HepG2 (cell line): ENCODE data around the gene COL2A1. TPM values are rescaled to one million over a fixed set of nuclear protein-coding genes. Genes with fewer than 3 reads are reported as not detected.
A peak's percentile ranks its signal among the peaks of the same experiment; 100 is the strongest.

Experiments
- DNMT1 ChIP-seq: sonication (generic); formaldehyde crosslinking; IDR thresholded peaks from 2 replicates; pipeline ENCODE4 v1.5.1; 2020; ENCODE audit warnings: mild to moderate bottlenecking, missing genetic modification reagents
- E2F5 ChIP-seq: sonication (generic); formaldehyde crosslinking; conservative IDR thresholded peaks from 2 replicates; pipeline ENCODE4 v1.4.0; 2020; ENCODE audit warnings: missing genetic modification reagents
- GFI1 ChIP-seq: sonication (generic); formaldehyde crosslinking; IDR thresholded peaks from 2 replicates; pipeline ENCODE4 v1.5.0; 2020; ENCODE audit warnings: missing genetic modification reagents, mild to moderate bottlenecking, borderline replicate concordance
- GRHL1 ChIP-seq: sonication (generic); formaldehyde crosslinking; conservative IDR thresholded peaks from 2 replicates; pipeline ENCODE4 v1.8.0; 2022; ENCODE audit warnings: missing genetic modification reagents
- HMGA1 ChIP-seq: sonication (generic); formaldehyde crosslinking; conservative IDR thresholded peaks from 2 replicates; pipeline ENCODE4 v1.4.0; 2020; ENCODE audit warnings: missing genetic modification reagents
- HOXA7 ChIP-seq: sonication (generic); formaldehyde crosslinking; IDR thresholded peaks from 2 replicates; pipeline ENCODE4 v1.8.1; 2022; ENCODE audit warnings: mild to moderate bottlenecking, missing genetic modification reagents, moderate library complexity
- HOXA9 ChIP-seq: sonication (generic); formaldehyde crosslinking; IDR thresholded peaks from 2 replicates; pipeline ENCODE4 v1.8.1; 2022; ENCODE audit warnings: missing genetic modification reagents, mild to moderate bottlenecking, moderate library complexity, borderline replicate concordance
- IRF2 ChIP-seq: IDR thresholded peaks from 2 replicates; pipeline ENCODE4 v1.6.1; 2018; ENCODE audit warnings: missing genetic modification reagents, missing compliant biosample characterization
- MTA1 ChIP-seq: sonication (generic); formaldehyde crosslinking; IDR thresholded peaks from 2 replicates; pipeline ENCODE4 v1.4.0; 2020; ENCODE audit warnings: missing genetic modification reagents, mild to moderate bottlenecking, borderline replicate concordance
- RAD21 ChIP-seq: fragments of 450-650 bp; formaldehyde crosslinking; IDR thresholded peaks from 2 replicates; pipeline ENCODE4 v1.5.0; 2020; ENCODE audit warnings: mild to moderate bottlenecking
- RNF219 ChIP-seq: sonication (generic); formaldehyde crosslinking; IDR thresholded peaks from 2 replicates; pipeline ENCODE4 v1.5.0; 2020; ENCODE audit warnings: mild to moderate bottlenecking, missing genetic modification reagents
- SAFB2 ChIP-seq: sonication (generic); formaldehyde crosslinking; IDR thresholded peaks from 2 replicates; pipeline ENCODE4 v1.5.1; 2020; ENCODE audit warnings: missing genetic modification reagents, low read depth, mild to moderate bottlenecking, borderline replicate concordance
- SMAD9 ChIP-seq: sonication (generic); formaldehyde crosslinking; IDR thresholded peaks from 2 replicates; pipeline ENCODE4 v1.5.1; 2020; ENCODE audit warnings: mild to moderate bottlenecking, missing genetic modification reagents
- YY1 ChIP-seq: IDR thresholded peaks from 2 replicates; pipeline ENCODE4 v1.6.1; 2011; ENCODE audit warnings: low read length, low read depth, moderate library complexity, mild to moderate bottlenecking; ENCODE audit not compliant: insufficient read depth, insufficient replicate concordance
- ZNF263 ChIP-seq: sonication (generic); formaldehyde crosslinking; IDR thresholded peaks from 2 replicates; pipeline ENCODE4 v1.4.0; 2020; ENCODE audit warnings: missing genetic modification reagents
- ZNF563 ChIP-seq: sonication (generic); formaldehyde crosslinking; IDR thresholded peaks from 2 replicates; pipeline ENCODE4 v1.8.0; 2022; ENCODE audit warnings: mild to moderate bottlenecking, moderate library complexity, missing genetic modification reagents
- ZNF598 ChIP-seq: sonication (generic); formaldehyde crosslinking; IDR thresholded peaks from 2 replicates; pipeline ENCODE4 v1.5.1; 2020; ENCODE audit warnings: mild to moderate bottlenecking, missing genetic modification reagents, borderline replicate concordance
- polyA plus RNA-seq, 8 experiments: library from polyadenylated mRNA; depleted of rRNA in 3 of 8; stranded (reverse) in 7 of 8; unstranded in 1 of 8; fragments of >200 nt; fragmentation: Illumina TruSeq in 4 of 8; extraction: Trizol in 4 of 8; gene quantifications; 2 replicates each; pipeline versions ENCODE4 v1.2.1 to v1.2.3, GENCODE V29; 2011 to 2016; ENCODE audit warnings: low read depth in 4 of 8, missing spikeins in 1 of 8, mixed read lengths in 1 of 8; ENCODE audit not compliant: insufficient read depth in 1 of 8
- total RNA-seq, 5 experiments: library from RNA; depleted of rRNA; stranded (reverse); fragments of >200 nt; fragmentation: Illumina TruSeq; extraction: Trizol; gene quantifications; 2 replicates each; pipeline ENCODE4 v1.2.3, GENCODE V29; 2016; ENCODE audit warnings: low read depth in 1 of 5
- TF ChIP-seq, protein P1 (sequence below): sonication (generic); formaldehyde crosslinking; IDR thresholded peaks from 2 replicates; pipeline ENCODE4 v1.5.0; 2020; ENCODE audit warnings: missing genetic modification reagents
- TF ChIP-seq, protein P2 (sequence below): sonication (generic); formaldehyde crosslinking; IDR thresholded peaks from 2 replicates; pipeline ENCODE4 v1.4.0; 2020; ENCODE audit warnings: missing genetic modification reagents, mild to moderate bottlenecking, borderline replicate concordance
- TF ChIP-seq, protein P3 (sequence below): sonication (generic); formaldehyde crosslinking; IDR thresholded peaks from 2 replicates; pipeline ENCODE4 v1.4.0; 2020; ENCODE audit warnings: mild to moderate bottlenecking, low read depth, missing genetic modification reagents

Gene COL2A1
- total and polyA plus RNA-seq, 2 of the 13 experiments (the other 11 are each of a cell fraction or from before 2014, with no cell fraction given): 7.4 to 38.3 TPM

DNA sequence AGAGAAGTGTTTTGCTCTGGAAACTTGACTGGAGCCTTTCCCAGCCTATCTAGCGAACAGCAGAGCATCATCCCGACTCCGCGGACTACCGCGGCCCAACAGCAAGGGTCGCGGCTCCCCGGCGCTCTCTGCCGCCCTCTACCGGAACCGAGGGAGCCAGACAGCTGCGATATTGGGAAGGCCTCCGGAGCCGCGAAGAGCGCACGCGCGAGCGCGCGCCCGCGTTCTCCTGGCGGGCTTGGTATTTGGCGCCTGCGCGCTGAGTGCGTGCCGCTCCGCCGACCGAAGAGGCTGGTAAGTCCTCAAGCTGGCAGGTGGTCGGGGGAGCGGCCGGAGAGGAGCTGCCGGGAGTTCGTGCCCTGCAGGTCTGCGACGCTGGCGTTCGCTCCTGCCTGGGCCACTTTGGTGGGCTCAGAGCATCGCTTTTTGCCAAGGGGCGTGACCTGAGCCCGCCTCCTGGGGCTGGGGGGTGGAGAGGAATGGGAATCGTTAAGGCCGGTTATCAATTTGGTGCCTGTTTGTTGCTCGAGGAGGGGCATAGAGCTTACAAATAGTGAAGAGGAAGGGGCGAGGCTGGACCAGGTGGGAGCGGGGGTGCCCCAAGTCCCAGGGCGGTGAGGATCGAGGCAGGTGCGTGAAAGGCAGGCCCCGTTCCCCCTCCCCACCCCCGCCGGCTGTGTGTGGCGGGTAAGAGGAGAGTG, 40.8 kb downstream of the COL2A1 start, which contains the start of gene TMEM106C (continued):
- TF ChIP-seq SAFB2 (peak; percentile 86), E2F5 (CRISPR knock-in tag) (peak; percentile 66; the same call in 1 of the 2 replicates), SMAD9 (CRISPR knock-in tag) (no peak), ZNF598 (CRISPR knock-in tag) (peak; percentile 96), DNMT1 (CRISPR knock-in tag) (no peak), GRHL1 (CRISPR knock-in tag) (no peak), IRF2 (peak; percentile 56; the same call in 1 of the 2 replicates), YY1 (peak; percentile 60), HMGA1 (CRISPR knock-in tag) (no peak), ZNF563 (CRISPR knock-in tag) (peak; percentile 87; the same call in 1 of the 2 replicates), HOXA7 (CRISPR knock-in tag) (no peak), MTA1 (no peak; the same call in 1 of the 2 replicates), ZNF263 (CRISPR knock-in tag) (peak; percentile 32; the same call in 1 of the 2 replicates), RNF219 (no peak), HOXA9 (CRISPR knock-in tag) (no peak), RAD21 (peak; percentile 92), GFI1 (no peak)
- TF ChIP-seq, protein P1, sequence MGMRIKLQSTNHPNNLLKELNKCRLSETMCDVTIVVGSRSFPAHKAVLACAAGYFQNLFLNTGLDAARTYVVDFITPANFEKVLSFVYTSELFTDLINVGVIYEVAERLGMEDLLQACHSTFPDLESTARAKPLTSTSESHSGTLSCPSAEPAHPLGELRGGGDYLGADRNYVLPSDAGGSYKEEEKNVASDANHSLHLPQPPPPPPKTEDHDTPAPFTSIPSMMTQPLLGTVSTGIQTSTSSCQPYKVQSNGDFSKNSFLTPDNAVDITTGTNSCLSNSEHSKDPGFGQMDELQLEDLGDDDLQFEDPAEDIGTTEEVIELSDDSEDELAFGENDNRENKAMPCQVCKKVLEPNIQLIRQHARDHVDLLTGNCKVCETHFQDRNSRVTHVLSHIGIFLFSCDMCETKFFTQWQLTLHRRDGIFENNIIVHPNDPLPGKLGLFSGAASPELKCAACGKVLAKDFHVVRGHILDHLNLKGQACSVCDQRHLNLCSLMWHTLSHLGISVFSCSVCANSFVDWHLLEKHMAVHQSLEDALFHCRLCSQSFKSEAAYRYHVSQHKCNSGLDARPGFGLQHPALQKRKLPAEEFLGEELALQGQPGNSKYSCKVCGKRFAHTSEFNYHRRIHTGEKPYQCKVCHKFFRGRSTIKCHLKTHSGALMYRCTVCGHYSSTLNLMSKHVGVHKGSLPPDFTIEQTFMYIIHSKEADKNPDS (CRISPR knock-in tag): no peak
- TF ChIP-seq, protein P2, sequence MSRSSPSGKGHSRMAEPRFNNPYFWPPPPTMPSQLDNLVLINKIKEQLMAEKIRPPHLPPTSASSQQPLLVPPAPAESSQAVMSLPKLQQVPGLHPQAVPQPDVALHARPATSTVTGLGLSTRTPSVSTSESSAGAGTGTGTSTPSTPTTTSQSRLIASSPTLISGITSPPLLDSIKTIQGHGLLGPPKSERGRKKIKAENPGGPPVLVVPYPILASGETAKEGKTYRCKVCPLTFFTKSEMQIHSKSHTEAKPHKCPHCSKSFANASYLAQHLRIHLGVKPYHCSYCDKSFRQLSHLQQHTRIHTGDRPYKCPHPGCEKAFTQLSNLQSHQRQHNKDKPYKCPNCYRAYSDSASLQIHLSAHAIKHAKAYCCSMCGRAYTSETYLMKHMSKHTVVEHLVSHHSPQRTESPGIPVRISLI: no peak
- TF ChIP-seq, protein P3, sequence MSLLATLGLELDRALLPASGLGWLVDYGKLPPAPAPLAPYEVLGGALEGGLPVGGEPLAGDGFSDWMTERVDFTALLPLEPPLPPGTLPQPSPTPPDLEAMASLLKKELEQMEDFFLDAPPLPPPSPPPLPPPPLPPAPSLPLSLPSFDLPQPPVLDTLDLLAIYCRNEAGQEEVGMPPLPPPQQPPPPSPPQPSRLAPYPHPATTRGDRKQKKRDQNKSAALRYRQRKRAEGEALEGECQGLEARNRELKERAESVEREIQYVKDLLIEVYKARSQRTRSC (CRISPR knock-in tag): no peak
